Gastrocnemius medialis (tissue), 4 donors: ENCODE data around the gene IFI16. TPM values are rescaled to one million over a fixed set of nuclear protein-coding genes. Genes with fewer than 3 reads are reported as not detected.

ENCODE experiments used
- ATAC-seq, 2 donors: fragments of 150-250 bp; one replicate each; pipeline ENCODE4 v1.9.1; 2016
- DNase-seq, 2 donors: peaks; one replicate each; pipeline ENCODE4 v3.0.0-alpha.2; 2019
- H3K27ac ChIP-seq, 4 donors: fragments of 200-600 bp; sonication (generic); 1 replicate in 1 of 4; 2 replicates in 3 of 4; pipeline ENCODE4 v1.5.1; 2016 to 2018; ENCODE audit warnings: mild to moderate bottlenecking in 2 of 4, moderate library complexity in 1 of 4
- H3K27me3 ChIP-seq, 3 donors: fragments of 200-600 bp; sonication (generic) in 2 of 3; 1 replicate in 1 of 3; 2 replicates in 2 of 3; pipeline versions ENCODE4 v1.5.1 to v1.6.0; 2016 to 2019; ENCODE audit warnings: mild to moderate bottlenecking in 1 of 3, moderate library complexity in 1 of 3
- H3K36me3 ChIP-seq, 2 donors: fragments of 200-600 bp; sonication (generic) in 1 of 2; one replicate each; pipeline ENCODE4 v1.5.1; 2017 to 2018
- H3K4me1 ChIP-seq, 2 donors: fragments of 200-600 bp; sonication (generic) in 1 of 2; one replicate each; pipeline ENCODE4 v1.5.1; 2016 to 2017; ENCODE audit warnings: mild to moderate bottlenecking in 2 of 2
- H3K4me3 ChIP-seq, 4 donors: fragments of 200-600 bp; sonication (generic) in 3 of 4; 1 replicate in 1 of 4; 2 replicates in 3 of 4; pipeline ENCODE4 v1.5.1; 2016 to 2019; ENCODE audit warnings: mild to moderate bottlenecking in 2 of 4
- H3K9me3 ChIP-seq, 3 donors: fragments of 200-600 bp; sonication (generic) in 2 of 3; 1 replicate in 1 of 3; 2 replicates in 2 of 3; pipeline ENCODE4 v1.5.1; 2016 to 2019
- CTCF ChIP-seq, 5 experiments: fragments of 450-650 bp in 3 of 5; fragments of 200-600 bp in 2 of 5; sonication (generic) in 2 of 5; IDR thresholded peaks in 4 of 5; conservative IDR thresholded peaks in 1 of 5; 1 replicate in 4 of 5; 2 replicates in 1 of 5; pipeline ENCODE4 v1.5.1; 2016 to 2019; ENCODE audit warnings: antibody characterized with exemption in 5 of 5, mild to moderate bottlenecking in 3 of 5, moderate library complexity in 3 of 5
- POLR2A ChIP-seq, 2 donors: fragments of 450-650 bp; IDR thresholded peaks; one replicate each; pipeline ENCODE4 v1.6.1; 2017; ENCODE audit warnings: antibody characterized with exemption in 2 of 2, mild to moderate bottlenecking in 2 of 2, moderate library complexity in 2 of 2
- in situ Hi-C, 4 donors: fragments of 200-750 bp; cut with MboI; loops; one replicate each; pipeline versions ENCODE4 v1.15.0 to v1.8.0; 2017; ENCODE audit warnings: low sequenced_read_pairs in 4 of 4
- intact Hi-C: fragments of 100-400 bp; cut with DNase I; formaldehyde crosslinking; loops from one replicate; pipeline ENCODE4 v1.15.1; 2023; ENCODE audit warnings: low total_unique reads
- total RNA-seq, 4 donors: library from RNA; depleted of rRNA; stranded (reverse); fragments of >200 nt; gene quantifications; one replicate each; pipeline versions ENCODE4 v1.1.0 to v1.2.3, GENCODE V29; 2016

IFI16 gene
- 10 to 100 TPM; 13.5 to 18.5 (median 14.2) TPM for total RNA-seq

GRCh38 chr1:159009704-159010361, at the start of gene IFI16:
Gene IFI16 (plus strand): TSS chr1:159009907. CDS start chr1:159014681, 4,774 bp downstream.
- Histone ChIP-seq H3K9me3 (no peaks in the 10 kb centered on the region), H3K36me3 (no peaks in the 10 kb centered on the region), H3K27me3 (no peaks in the 10 kb centered on the region), H3K4me3 (peak within 1 kb of the TSS; percentile 53 to 59 (median 58)), H3K27ac (peak within 1 kb of the TSS; percentile 66 to 81 (median 76)), H3K4me1 (peaks cover 0 to 6% of the 10 kb centered on the region in 2 donors)
- TF ChIP-seq CTCF (IDR thresholded peaks at IDR 0.05 in 4 of 5, conservative IDR thresholded peaks at IDR 0.05 in 1 of 5) = no peak
- peak; percentile 60 to 86 for TF ChIP-seq POLR2A (IDR thresholded peaks at IDR 0.05)
- in situ Hi-C loops (no loop called here), intact Hi-C loops (no loop called here)
- ATAC-seq = peak; percentile 84 to 91
- DNase-seq = peak; percentile 30 to 43

- in situ Hi-C loops (no loop called here), intact Hi-C loops (no loop called here)
- no peaks in the 10 kb centered on the region for H3K36me3 ChIP-seq
- DNase-seq (no peak), ATAC-seq (no peak)
- H3K27ac ChIP-seq = no peak overlapping the region
- H3K4me3 ChIP-seq = no peak overlapping the region
- H3K27me3 ChIP-seq = no peaks in the 10 kb centered on the region
- H3K4me1 ChIP-seq = no peaks in the 10 kb centered on the region
- TF ChIP-seq POLR2A (IDR thresholded peaks at IDR 0.05) (no peak), CTCF (IDR thresholded peaks at IDR 0.05 in 4 of 5, conservative IDR thresholded peaks at IDR 0.05 in 1 of 5) (no peak)
- no peaks in the 10 kb centered on the region for H3K9me3 ChIP-seq
These were observed 48.5 kb upstream of the IFI16 start for GRCh38 chr1:158961178-158961577.

GRCh38 chr1:158962983-158963382, 46.7 kb upstream of the IFI16 start:
- ATAC-seq (no peak), DNase-seq (no peak)
- H3K4me3 ChIP-seq = no peak overlapping the region
- no peak overlapping the region for H3K27ac ChIP-seq
- H3K36me3 ChIP-seq = no peaks in the 10 kb centered on the region
- no peaks in the 10 kb centered on the region for H3K9me3 ChIP-seq
- TF ChIP-seq POLR2A (IDR thresholded peaks at IDR 0.05) (no peak), CTCF (IDR thresholded peaks at IDR 0.05 in 4 of 5, conservative IDR thresholded peaks at IDR 0.05 in 1 of 5) (no peak)
- no peaks in the 10 kb centered on the region for H3K4me1 ChIP-seq
- intact Hi-C loops (no loop called here), in situ Hi-C loops (no loop called here)
- no peaks in the 10 kb centered on the region for H3K27me3 ChIP-seq

GRCh38 chr1:158969166-158969565, 40.5 kb upstream of the IFI16 start:
- no peaks in the 10 kb centered on the region for H3K4me1 ChIP-seq
- intact Hi-C loops = no loop called here
- no peaks in the 10 kb centered on the region for H3K9me3 ChIP-seq
- no peak for TF ChIP-seq POLR2A (IDR thresholded peaks at IDR 0.05)
- TF ChIP-seq CTCF (IDR thresholded peaks at IDR 0.05 in 4 of 5, conservative IDR thresholded peaks at IDR 0.05 in 1 of 5) = no peak
- H3K27me3 ChIP-seq = no peaks in the 10 kb centered on the region
- in situ Hi-C loops = no loop called here
- H3K27ac ChIP-seq = no peak overlapping the region
- no peaks in the 10 kb centered on the region for H3K36me3 ChIP-seq
- no peak for ATAC-seq
- no peak for DNase-seq
- H3K4me3 ChIP-seq = no peak overlapping the region

- Histone ChIP-seq H3K36me3 (no peaks in the 10 kb centered on the region), H3K27me3 (no peaks in the 10 kb centered on the region), H3K4me1 (no peaks in the 10 kb centered on the region), H3K27ac (no peak overlapping the region), H3K9me3 (no peaks in the 10 kb centered on the region), H3K4me3 (no peak overlapping the region)
- DNase-seq (no peak), ATAC-seq (no peak)
- intact Hi-C loops = no loop called here
- in situ Hi-C loops = no loop called here
- no peak for TF ChIP-seq CTCF (IDR thresholded peaks at IDR 0.05 in 4 of 5, conservative IDR thresholded peaks at IDR 0.05 in 1 of 5)
- TF ChIP-seq POLR2A (IDR thresholded peaks at IDR 0.05) = no peak
These were observed 39.9 kb upstream of the IFI16 start for GRCh38 chr1:158969855-158970254.
